OCI-LY1 (cell line): Measurements from ENCODE around the gene THBS4.

Experiments
- H2AFZ ChIP-seq: fragments of 200-600 bp; sonication (generic), shearing (Covaris generic); 2 replicates; pipeline ENCODE4 v1.6.0; 2014; ENCODE audit warnings: antibody characterized with exemption, mild to moderate bottlenecking, low read length
- H3F3A ChIP-seq: fragments of 200-600 bp; sonication (generic), shearing (Covaris generic); 2 replicates; pipeline ENCODE4 v1.6.0; 2014; ENCODE audit warnings: mild to moderate bottlenecking, antibody characterized with exemption, low read length, moderate library complexity; ENCODE audit not compliant: insufficient read depth
- H3K27ac ChIP-seq: fragments of 200-600 bp; sonication (generic); 2 replicates; pipeline ENCODE4 v1.5.1; 2014; ENCODE audit warnings: low read length, mixed run types, mild to moderate bottlenecking, low read depth; ENCODE audit not compliant: poor library complexity, severe bottlenecking
- H3K27me3 ChIP-seq: fragments of 200-600 bp; sonication (generic); 2 replicates; pipeline ENCODE4 v1.6.0; 2014; ENCODE audit warnings: antibody characterized with exemption, mild to moderate bottlenecking, low read length, moderate library complexity; ENCODE audit not compliant: insufficient read depth
- H3K36me3 ChIP-seq: fragments of 200-600 bp; sonication (generic); 2 replicates; pipeline ENCODE4 v1.6.1; 2014; ENCODE audit warnings: mild to moderate bottlenecking, antibody characterized with exemption, low read length, moderate library complexity, mixed read lengths; ENCODE audit not compliant: insufficient read depth
- H3K4me1 ChIP-seq: fragments of 200-600 bp; sonication (generic); 2 replicates; pipeline ENCODE4 v1.5.1; 2014; ENCODE audit warnings: mild to moderate bottlenecking, low read length, moderate library complexity; ENCODE audit not compliant: insufficient read depth, severe bottlenecking
- H3K4me2 ChIP-seq: fragments of 200-600 bp; sonication (generic), shearing (Covaris generic); 2 replicates; pipeline ENCODE4 v1.6.1; 2014; ENCODE audit warnings: low read length
- H3K4me3 ChIP-seq: fragments of 200-600 bp; sonication (generic); 2 replicates; pipeline ENCODE4 v1.5.1; 2014; ENCODE audit warnings: low read length, low read depth, mild to moderate bottlenecking, mixed read lengths; ENCODE audit not compliant: poor library complexity, severe bottlenecking
- H3K79me2 ChIP-seq: fragments of 200-600 bp; shearing (Covaris generic); 2 replicates; pipeline ENCODE4 v1.6.1; 2016; ENCODE audit warnings: mixed run types, low read length, mixed read lengths; ENCODE audit not compliant: insufficient read depth
- H3K9ac ChIP-seq: fragments of 200-600 bp; sonication (generic), shearing (Covaris generic); 2 replicates; pipeline ENCODE4 v1.6.1; 2014; ENCODE audit warnings: mild to moderate bottlenecking, low read length, mixed read lengths
- H3K9me2 ChIP-seq: fragments of 200-600 bp; sonication (generic), shearing (Covaris generic); 2 replicates; pipeline ENCODE4 v1.6.1; 2014; ENCODE audit warnings: low read depth, mild to moderate bottlenecking, low read length, mixed read lengths
- H3K9me3 ChIP-seq: fragments of 200-600 bp; shearing (Covaris generic); 2 replicates; pipeline ENCODE4 v1.6.1; 2014; ENCODE audit warnings: low read length, mixed read lengths
- H4K20me1 ChIP-seq: fragments of 200-600 bp; sonication (generic), shearing (Covaris generic); 2 replicates; pipeline ENCODE4 v1.6.0; 2016; ENCODE audit warnings: mild to moderate bottlenecking, low read length; ENCODE audit not compliant: insufficient read depth
- CTCF ChIP-seq: fragments of 200-600 bp; sonication (generic), shearing (Covaris generic); IDR thresholded peaks from 2 replicates; pipeline ENCODE4 v1.5.1; 2017; ENCODE audit warnings: mild to moderate bottlenecking, antibody characterized with exemption, low read length, moderate library complexity, mixed read lengths
- EZH2 ChIP-seq: fragments of 200-600 bp; sonication (generic), shearing (Covaris generic); IDR thresholded peaks from 2 replicates; pipeline ENCODE4 v1.8.0; 2017; ENCODE audit warnings: borderline replicate concordance, mixed run types, mild to moderate bottlenecking, antibody characterized with exemption, low read length, moderate library complexity, mixed read lengths

THBS4 gene

GRCh38 chr5:80036615-80037014 is 1.5 kb downstream of the THBS4 start:
- no peak for TF ChIP-seq CTCF
- no peak for TF ChIP-seq EZH2
- no peak overlapping the region for H3K4me2 ChIP-seq
- no peak overlapping the region for H3K4me3 ChIP-seq
- H4K20me1 ChIP-seq = no peaks in the 10 kb centered on the region
- no peaks in the 10 kb centered on the region for H3K9me2 ChIP-seq
- no peaks in the 10 kb centered on the region for H3K9me3 ChIP-seq
- no peak overlapping the region for H3K27ac ChIP-seq
- no peak overlapping the region for H2AFZ ChIP-seq
- H3F3A ChIP-seq = no peaks in the 10 kb centered on the region
- no peaks in the 10 kb centered on the region for H3K4me1 ChIP-seq
- no peak overlapping the region for H3K9ac ChIP-seq
- no peaks in the 10 kb centered on the region for H3K79me2 ChIP-seq
- no peaks in the 10 kb centered on the region for H3K36me3 ChIP-seq
- no peaks in the 10 kb centered on the region for H3K27me3 ChIP-seq

GRCh38 chr5:80037366-80037765 is 2.2 kb downstream of the THBS4 start:
- TF ChIP-seq CTCF (no peak), EZH2 (no peak)
- no peaks in the 10 kb centered on the region for H3K36me3 ChIP-seq
- no peaks in the 10 kb centered on the region for H3F3A ChIP-seq
- no peaks in the 10 kb centered on the region for H4K20me1 ChIP-seq
- no peaks in the 10 kb centered on the region for H3K4me1 ChIP-seq
- no peak overlapping the region for H2AFZ ChIP-seq
- no peaks in the 10 kb centered on the region for H3K9me2 ChIP-seq
- no peak overlapping the region for H3K27ac ChIP-seq
- H3K27me3 ChIP-seq = no peaks in the 10 kb centered on the region
- H3K4me3 ChIP-seq = no peak overlapping the region
- H3K9me3 ChIP-seq = no peaks in the 10 kb centered on the region
- no peaks in the 10 kb centered on the region for H3K79me2 ChIP-seq
- no peak overlapping the region for H3K4me2 ChIP-seq
- H3K9ac ChIP-seq = no peak overlapping the region

GRCh38 chr5:80039650-80040049 is 4.5 kb downstream of the THBS4 start:
- Histone ChIP-seq H3K9me3 (no peaks in the 10 kb centered on the region), H3K27me3 (no peaks in the 10 kb centered on the region), H3K4me2 (no peak overlapping the region), H3K4me1 (no peaks in the 10 kb centered on the region), H3K79me2 (no peaks in the 10 kb centered on the region), H3K9ac (no peak overlapping the region), H3K4me3 (no peak overlapping the region), H4K20me1 (no peaks in the 10 kb centered on the region), H3F3A (no peaks in the 10 kb centered on the region), H3K27ac (no peak overlapping the region), H2AFZ (no peak overlapping the region), H3K9me2 (no peaks in the 10 kb centered on the region), H3K36me3 (no peaks in the 10 kb centered on the region)
- no peak for TF ChIP-seq EZH2
- no peak for TF ChIP-seq CTCF
